ENCODE measurements around the gene SATL1.

DNA sequence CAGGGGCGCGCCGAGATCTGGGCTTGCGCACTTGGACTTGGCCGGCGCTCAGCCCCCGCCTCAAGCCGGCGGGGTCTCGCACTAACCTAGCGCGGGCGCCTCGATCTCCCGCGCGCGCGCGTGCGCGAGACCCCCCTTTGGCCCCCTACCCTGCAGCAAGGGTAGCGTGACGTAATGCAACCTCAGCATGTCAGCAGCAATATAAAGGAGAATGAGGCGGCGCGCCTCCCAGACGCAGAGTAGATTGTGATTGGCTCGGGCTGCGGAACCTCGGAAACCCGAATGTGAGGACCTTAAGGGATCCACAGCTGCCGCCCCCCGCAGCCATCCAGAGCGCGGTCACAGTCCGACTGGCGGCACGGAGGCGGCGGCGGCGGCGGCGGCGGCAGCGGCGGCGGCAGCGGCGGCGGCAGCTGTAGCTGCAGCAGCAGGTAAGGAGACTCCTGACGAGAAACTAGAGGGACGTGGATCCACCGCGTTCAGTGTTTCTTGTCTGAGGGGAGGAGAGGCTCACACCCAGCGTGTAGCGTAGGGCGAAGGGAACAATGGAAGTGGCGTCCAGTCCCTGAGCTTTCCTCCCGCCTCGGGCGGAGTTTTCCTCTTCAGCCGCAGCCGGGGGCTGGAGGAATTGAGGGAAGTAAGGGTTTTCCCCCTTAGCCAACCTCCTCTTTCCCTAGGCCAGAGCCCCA lies at the start of gene SATL1, which contains the start of gene ZNF711:
- TF ChIP-seq CTCF (conservative IDR thresholded peaks at IDR 0.05 in 1 of 2, IDR thresholded peaks at IDR 0.05 in 1 of 2; ENCODE audit: extremely low read depth in 1 of 2, insufficient read depth in 1 of 2, low read depth in 1 of 2, low read length in 2 of 2) = no peak
- no peak for TF ChIP-seq EZH2 (IDR thresholded peaks at IDR 0.05; ENCODE audit: borderline replicate concordance, low read length)
